Fibroblast of the aortic adventitia (primary cell): ENCODE measurements around the gene HNF1A. TPM values are rescaled to one million over a fixed set of nuclear protein-coding genes. Genes with fewer than 3 reads are reported as not detected.

ENCODE experiments used
- DNase-seq: peaks from one replicate; pipeline ENCODE4 v3.0.0-alpha.2; 2010; ENCODE audit warnings: low read depth
- H3K4me3 ChIP-seq: 2 replicates; pipeline ENCODE4 v1.5.1; 2011; ENCODE audit warnings: low read depth, mild to moderate bottlenecking, control low read depth, low read length, moderate library complexity
- CTCF ChIP-seq: IDR thresholded peaks from 2 replicates; pipeline ENCODE4 v1.5.1; 2011; ENCODE audit warnings: mild to moderate bottlenecking, low read length, control low read depth, inconsistent platforms; ENCODE audit not compliant: insufficient read depth
- total RNA-seq: library from RNA; depleted of rRNA; stranded (reverse); fragments of >200 nt; gene quantifications from 2 replicates; pipeline ENCODE4 v1.2.3, GENCODE V29; 2012; ENCODE audit warnings: low replicate concordance

The HNF1A gene
- total RNA-seq, 1 donor = 0.09 TPM

- DNase-seq = no peak
- no peak overlapping the region for H3K4me3 ChIP-seq
- TF ChIP-seq CTCF = peak; percentile 6
Measured at GRCh38 chr12:121026274-121027045, 48.1 kb downstream of the HNF1A start.

GRCh38 chr12:121030576-121031212 is 52.4 kb downstream of the HNF1A start:
- TF ChIP-seq CTCF = no peak
- no peak for DNase-seq
- no peak overlapping the region for H3K4me3 ChIP-seq

- DNase-seq = peak; percentile 17
- H3K4me3 ChIP-seq = no peak overlapping the region
- TF ChIP-seq CTCF = no peak
Measured at GRCh38 chr12:121033625-121034349, 55.4 kb downstream of the HNF1A start.

GRCh38 chr12:121034616-121035305 is 56.4 kb downstream of the HNF1A start:
- TF ChIP-seq CTCF = no peak
- H3K4me3 ChIP-seq = no peak overlapping the region
- no peak for DNase-seq

GRCh38 chr12:121036810-121037326 is 58.5 kb downstream of the HNF1A start:
- no peak for TF ChIP-seq CTCF
- DNase-seq = peak; percentile 43
- no peak overlapping the region for H3K4me3 ChIP-seq
